HG03039 (cell line): Measurements from ENCODE around the gene EPN1.

Experiments
- ATAC-seq: cut with Tn5 transposase; IDR thresholded peaks from one replicate; pipeline ENCODE4 v1.9.1; 2021; ENCODE audit warnings: mild to moderate bottlenecking, moderate library complexity; ENCODE audit not compliant: unreplicated experiment

EPN1 gene

DNA sequence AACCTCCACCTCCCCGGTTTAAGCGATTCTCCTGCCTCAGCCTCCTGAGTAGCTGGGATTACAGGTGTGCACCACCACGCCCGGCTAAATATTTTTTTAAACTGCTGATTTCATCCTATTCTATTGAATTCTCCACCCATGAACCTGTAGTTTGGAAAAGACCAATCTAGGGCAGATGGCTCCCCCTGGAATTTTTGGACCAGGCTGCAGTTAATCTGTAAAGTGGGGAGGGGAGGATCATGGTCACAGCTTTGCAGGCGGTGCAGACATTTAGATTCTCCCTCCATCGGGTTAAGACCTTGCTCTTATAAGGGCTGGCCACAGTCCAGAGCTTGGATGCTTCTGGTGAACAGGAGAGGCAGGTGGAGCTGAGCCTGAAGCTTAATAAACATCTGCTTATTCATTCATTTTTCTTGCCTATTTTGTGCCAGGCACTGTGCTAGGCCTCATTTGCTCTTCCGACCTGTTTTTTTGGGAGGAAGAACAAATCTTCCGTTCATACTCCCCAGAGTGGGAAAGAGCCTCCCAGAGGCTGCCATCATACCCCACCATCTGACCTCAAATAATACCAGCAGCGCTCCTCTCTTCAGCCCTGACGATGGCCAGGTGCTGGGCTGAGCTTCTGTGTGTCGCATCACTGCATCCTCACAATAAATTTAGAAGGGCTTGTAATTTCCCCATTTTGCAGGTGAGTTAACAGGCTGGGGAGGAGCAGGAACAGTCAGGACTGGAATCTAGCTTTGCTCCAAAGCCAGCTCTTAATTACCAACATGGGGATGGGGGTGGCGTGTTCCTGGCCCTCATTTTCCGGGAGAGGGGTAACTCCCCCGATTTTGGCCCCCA is 27.9 kb upstream of the EPN1 start:
- no peak for ATAC-seq

DNA sequence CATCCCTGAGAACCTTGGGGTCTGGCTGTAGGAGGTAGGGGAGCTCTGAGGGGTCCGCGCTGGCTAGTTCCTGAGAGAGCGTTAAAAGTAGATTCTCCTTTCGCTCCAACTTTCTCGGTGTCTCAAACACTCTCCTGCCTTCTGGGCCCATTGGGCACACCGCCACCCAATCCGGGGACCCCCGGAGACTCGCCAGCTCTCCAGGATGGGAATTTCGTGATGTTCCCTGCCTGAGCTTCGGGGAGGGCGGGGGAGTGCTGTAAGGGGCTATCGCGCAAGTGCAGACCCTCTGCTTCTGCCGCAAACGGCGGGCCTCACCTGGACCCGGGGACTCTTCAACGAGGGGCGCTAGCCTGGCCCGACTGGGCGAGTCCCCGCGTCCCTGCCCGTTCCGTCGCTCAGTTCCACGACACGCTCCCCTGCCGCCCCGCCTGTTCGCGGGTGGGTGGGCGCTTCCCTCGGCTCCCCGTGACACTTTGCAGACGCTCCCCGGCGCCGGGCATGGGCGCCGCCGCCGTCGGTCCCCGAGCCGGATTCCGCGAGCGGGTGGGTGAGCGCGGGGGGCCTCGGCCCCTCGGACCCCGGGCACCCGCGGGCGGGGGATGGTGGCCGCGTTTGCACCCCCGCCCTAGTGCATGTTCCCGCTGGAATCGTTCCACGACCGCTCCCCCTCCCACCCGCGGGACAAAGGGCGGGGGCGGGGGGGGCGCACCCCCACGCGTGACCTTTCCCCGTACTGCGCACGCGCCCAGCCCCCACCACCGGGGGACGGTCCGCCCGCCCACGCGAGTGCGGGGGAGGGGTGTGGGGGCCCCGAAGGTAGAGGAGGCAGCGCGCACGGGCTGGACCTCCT is 27.1 kb upstream of the EPN1 start, which contains the start of gene CCDC106:
Gene CCDC106 (plus strand): TSS at position 481 of the 853 bp plus-strand sequence. CDS start 835 bp downstream, outside the sequence.
- no peak for ATAC-seq

DNA sequence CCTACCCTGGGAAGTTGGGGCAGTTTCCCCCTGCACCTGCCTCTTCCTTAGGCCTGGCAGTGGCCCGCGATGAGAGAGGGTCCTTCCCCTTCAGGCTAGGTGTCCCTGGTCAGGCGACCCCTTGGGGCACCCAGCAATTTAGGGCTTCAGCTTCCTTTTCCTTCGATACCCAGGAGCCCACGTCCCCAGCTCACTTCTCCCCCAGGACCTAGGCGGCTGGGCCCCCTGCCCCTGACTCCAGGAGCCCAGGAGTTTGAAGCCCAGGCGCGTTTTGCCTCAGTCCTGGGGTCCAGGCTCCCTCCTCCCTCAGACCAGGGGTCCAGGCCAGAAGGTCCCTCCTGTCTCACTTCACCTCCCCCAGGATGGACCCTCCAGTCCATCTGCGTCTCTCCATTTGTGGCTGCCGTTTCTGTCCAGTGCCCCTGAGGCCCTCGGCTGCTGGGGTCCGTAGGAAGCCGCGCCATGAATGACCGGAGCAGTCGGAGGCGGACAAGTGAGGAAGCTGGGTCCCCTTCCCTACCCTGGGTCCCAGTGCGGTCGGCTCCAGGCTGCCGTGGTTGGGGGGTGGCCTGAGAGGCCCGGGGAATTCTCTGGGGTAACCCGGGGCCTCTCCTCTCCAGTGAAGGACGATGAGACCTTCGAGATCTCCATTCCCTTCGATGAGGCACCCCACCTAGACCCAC is 26.3 kb upstream of the EPN1 start:
- no peak for ATAC-seq

DNA sequence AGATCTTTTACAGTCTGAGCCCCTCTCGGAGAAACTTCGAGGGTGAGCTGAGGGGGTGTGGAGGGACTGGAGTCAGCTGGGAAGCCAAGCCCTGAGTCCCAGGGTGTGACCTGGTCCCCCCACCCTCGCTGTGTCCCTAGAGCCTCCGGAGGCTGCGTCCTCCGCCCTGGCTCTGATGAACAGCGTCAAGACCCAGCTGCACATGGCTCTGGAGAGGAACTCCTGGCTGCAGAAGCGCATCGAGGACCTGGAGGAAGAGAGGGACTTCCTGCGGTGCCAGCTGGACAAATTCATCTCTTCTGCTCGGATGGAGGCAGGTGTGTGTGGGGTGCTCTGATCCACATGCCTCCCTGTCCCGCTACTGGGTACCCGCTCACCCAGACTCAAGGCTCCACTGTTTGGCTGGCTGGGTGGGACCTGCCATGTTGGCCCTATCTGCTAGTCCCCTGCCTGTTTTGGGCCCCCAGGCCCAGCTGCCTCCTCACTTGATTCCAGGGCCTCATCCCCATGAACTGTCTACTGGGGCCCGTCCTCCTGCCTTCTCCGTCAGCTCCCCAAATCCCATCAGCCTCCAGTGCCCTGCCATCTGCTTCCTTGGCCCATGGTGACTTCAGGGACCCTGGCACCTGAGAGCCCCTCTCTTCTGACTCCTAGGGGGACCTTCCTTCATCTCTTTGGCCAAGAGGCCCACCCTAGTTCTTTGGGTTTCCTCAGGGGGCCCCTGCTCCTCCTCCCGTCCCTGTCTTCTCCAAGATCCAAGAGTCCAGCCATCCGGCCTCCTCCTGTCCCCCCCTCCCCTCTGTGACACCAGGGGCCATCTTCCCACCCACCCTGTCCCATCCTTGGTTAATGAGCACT is 25.5 kb upstream of the EPN1 start:
- no peak for ATAC-seq

DNA sequence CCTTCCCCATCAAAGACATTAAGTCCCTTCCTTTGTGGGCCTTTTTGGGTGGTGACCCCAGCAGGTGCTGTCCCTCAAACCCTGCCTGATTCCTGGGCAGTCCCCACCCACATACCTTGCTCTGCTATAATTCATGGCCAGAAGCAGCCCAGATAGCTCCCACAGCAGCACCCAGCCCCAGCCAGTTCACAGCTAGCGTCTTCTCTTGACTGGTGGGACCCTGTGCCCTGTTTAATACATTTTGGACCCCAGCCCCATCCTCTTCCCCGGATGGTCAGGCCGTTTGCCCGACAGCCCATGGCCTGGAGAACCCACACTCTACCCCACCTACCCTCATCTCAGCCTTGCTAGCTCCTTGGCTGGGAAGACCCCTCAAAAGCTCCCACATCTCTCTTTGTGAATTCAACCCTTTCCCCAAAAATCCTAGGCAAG is 24.9 kb upstream of the EPN1 start:
- no peak for ATAC-seq

DNA sequence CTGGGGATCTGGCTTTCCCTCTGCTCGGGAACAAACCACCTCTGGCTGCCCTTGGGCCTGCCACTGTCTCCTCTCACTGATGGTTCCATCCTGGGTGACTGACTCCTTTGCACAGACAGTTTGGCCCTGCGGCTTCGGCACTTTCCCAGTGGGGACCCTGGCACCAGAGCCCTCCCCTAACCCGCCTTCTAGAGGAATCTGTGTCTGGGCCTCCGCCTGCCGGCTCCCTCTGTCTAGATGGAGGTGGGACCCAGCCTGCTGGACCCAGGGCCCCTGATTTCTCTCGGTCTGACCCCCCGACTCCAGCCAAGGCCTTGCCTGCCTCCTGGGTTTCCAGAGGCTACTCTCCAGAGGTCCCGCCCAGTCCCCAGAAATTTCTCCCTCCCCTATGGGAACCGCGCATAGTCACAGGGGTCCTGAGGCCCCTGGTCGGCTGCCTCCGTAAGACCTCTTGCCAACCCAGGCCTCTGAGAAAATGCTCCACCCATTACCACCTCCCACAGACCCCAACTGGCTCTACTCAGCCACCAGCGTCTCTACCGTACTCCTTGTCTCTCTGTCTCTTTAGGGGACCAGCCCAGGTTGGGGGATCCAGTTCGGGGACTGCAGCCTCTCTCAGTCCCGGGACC is 24.3 kb upstream of the EPN1 start:
- no peak for ATAC-seq

DNA sequence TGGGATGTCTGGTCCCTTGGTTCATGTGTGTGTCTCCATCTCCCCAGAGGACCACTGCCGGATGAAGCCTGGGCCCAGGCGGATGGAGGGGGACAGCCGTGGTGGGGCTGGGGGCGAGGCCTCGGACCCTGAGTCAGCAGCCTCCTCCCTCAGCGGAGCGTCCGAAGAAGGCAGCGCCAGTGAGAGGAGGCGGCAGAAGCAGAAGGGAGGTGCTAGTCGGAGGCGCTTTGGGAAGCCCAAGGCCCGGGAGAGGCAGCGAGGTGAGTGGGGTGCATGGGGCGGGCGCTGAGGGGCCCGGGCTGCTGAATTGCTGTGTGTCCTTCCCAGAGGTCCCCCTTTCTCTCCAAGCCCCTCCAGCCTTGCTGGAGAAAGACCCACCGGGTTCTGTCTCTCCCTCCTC is 23.8 kb upstream of the EPN1 start:
- ATAC-seq, result no peak

DNA sequence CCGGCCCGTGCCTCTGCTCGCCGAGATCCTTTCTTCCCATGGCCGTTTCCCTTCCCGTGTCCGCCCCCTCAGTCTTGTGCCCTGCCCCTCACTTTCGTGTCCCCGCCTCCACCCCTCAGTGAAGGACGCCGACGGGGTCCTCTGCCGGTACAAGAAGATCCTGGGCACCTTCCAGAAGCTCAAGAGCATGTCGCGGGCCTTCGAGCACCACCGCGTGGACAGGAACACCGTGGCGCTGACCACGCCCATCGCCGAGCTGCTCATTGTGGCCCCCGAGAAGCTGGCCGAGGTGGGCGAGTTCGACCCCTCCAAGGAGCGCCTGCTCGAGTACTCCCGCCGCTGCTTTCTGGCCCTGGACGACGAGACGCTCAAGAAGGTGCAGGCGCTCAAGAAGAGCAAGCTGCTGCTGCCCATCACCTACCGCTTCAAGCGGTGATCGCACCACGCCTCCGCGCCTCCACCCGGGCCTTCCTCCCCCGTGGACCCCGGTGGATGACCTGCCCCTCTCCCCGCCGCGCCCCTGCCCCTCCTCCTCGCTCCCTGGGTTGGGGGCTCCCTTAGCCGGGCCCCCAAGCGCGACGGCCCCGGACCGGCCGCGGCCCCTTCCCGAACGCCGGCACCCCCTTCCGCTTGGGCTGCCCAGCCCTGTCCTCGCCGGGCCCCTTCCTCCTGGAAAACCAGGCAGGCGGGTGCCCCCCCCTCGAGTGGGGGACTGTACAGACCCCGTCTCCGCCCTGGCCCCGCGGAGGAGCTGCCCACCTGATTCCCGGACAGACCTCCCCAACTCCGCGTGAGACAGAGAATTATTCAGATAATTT is 22.5 kb upstream of the EPN1 start:
- no peak for ATAC-seq

DNA sequence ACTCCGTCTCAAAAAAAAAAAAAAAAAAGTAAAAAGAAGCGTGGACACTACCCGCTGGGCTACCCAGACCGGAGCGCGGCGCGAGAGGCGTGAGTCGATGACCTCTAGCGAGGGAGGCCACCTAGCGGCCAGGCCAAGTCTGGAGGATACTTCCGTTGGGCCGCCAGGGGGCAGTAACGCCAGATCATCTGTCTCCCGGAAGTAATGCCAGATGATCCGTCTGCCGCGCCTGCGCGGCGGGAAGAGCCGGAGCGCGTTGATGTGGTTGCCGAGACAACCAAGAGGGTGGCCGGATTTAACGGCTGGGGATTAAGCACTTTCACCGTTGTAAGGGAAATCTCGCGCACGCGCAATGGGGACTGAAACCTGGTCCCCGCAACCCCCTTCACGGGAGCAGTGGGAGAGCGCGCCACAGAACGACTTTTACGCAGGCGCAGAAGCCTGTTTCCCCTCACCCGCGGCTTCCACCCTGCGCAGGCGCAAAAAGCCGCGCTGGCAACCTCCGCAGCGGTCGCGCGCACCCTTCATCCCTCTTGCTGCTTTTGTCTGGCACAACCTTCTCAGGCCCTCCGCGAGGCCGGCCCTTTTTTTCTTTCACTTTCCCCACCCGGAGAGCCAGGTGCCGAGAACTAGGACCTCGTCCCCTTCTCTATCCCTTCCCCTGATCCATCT is 21.2 kb upstream of the EPN1 start:
- ATAC-seq, result peak; percentile 36

DNA sequence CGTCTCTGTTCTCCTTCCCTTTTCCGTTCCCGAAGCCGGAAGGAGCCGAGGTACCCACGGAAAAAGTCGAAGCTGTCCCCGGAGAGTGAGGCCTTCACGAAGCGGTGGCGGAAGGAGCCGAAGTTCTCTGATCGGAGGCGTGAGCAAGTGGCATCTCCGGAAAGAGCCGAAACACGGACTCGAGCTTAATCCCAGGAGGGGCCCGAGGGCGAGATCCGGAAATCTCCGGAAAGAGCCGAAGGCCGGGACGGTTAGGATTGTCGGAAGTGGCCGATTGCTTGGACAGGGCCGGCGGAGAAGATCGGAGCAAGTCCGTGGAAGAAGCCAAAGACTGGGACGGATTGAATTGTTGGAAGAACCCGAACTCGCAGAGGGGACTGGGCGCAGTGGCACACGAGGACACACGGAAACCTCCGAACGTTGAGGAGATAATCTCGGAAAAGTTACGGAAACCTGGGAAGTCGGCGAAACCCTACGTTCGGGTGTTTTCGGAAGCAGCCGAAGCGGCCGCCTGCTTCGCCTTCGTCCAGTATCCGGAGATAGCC is 20.6 kb upstream of the EPN1 start:
- ATAC-seq, result peak; percentile 44

DNA sequence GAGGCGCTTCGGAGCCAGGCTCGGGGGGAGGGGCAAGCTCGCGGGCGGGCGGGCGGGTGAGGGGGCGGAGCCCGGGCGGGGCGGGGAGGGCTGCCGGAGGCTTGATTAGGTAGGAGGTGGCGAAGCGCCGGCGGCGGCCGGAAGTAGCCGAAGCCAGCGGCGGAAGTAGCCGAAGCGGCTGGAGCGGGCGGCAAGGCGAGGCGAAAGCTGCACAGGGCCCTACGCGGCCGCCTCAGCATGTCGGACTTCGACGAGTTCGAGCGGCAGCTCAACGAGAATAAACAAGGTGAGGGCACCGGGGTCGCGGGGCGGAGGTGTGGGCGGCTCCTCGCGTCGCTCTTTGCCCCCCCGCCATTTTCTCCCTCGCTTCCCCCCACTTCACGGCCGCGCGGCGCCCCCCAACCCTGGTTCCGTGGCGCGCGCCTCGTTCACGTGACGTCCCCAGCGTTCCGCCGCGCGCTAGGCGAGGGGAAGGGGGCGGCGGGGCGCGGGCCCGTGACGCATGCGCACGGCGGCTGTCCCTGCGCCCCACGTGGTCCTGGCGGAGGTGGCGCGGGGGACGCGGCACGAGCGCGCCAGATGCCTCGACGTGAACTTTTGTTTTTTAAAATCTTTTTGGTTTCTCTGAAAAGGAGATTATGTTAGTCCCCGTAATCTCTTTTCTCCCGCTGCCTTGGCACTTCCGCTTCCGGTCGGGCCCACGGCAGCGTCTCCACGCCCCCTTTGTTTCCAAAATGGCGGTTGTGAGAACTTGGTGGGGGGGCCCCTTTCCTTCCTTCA is 20.0 kb upstream of the EPN1 start, which contains the start of gene U2AF2:
Gene U2AF2 (plus strand): TSS at position 168 of the 780 bp plus-strand sequence. CDS start 70 bp downstream, at position 238.
- peak; percentile 27 for ATAC-seq

DNA sequence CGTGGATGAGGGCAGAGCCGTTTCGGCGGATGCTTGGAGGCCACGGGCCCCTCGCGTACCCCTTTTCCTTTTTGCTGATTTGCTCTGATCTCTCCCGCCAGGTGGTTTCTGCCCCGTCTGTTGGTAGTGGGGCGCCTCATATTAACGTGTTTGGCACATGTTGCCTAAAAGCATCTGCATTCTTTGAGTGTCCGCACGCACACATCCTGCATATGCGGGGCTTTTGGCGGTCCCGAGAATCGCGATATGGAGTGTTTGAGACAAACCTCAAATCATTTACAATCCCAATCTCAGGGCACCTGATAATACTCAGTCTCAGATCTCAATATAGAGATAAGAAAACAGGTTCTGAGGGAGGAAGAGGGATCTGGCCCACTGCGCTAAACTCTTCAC is 19.4 kb upstream of the EPN1 start:
- ATAC-seq, result no peak

DNA sequence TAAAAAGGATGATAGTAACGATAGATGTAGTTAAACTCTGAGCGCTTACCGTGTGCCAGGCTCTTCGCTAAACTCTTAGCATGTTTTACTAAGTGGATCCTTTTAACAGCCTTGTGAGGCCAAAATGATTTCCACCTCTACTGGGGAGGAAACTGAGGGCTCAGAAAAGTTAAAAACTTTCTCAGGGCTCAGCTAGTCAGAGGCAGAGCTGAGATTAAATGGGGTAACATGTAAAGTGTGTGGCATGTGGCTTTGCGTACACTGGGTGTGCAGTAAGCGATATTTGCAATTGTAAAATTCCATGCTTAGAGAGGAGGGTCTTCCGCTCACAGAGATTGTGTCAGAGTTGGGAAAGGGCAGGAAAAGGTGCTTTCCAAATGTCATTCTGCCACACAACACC is 18.5 kb upstream of the EPN1 start:
- ATAC-seq, result no peak

DNA sequence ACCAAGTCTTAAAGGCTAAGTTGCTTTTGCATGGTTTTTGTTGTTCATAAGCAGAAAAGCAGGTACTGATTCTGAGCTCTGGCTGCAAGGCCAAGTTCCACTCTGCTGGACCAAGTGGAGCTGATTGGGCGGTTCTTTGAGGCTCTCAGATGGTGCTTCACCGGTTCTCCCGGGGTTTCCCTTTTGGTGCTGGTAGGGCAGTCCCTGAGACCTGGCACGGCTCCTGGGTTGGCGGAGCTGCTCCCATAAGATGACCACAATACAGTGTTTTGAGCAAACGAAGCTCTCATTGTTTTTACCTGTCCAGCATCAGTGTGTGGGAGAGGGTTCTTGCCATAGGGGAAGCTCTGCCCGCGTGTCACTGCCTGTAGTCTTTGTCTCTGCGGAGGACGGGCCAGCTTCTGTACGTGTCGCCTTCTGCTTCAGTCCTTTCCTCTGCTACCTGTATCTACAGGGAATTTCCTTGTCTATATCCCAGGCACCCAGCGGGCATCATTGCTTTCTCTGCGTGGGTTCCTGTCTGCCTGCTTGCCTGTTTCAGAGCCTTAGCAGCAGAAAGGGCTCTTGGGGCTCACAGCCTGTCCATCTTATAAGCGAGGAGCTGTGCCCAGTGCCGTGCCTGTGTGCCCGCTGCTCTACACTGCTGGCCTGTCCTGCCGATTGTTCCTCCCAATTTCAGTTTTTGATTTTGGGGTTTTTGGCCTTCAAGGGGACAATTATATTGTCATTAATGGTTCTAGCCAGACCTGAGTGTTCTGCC is 17.9 kb upstream of the EPN1 start:
- ATAC-seq, result no peak

DNA sequence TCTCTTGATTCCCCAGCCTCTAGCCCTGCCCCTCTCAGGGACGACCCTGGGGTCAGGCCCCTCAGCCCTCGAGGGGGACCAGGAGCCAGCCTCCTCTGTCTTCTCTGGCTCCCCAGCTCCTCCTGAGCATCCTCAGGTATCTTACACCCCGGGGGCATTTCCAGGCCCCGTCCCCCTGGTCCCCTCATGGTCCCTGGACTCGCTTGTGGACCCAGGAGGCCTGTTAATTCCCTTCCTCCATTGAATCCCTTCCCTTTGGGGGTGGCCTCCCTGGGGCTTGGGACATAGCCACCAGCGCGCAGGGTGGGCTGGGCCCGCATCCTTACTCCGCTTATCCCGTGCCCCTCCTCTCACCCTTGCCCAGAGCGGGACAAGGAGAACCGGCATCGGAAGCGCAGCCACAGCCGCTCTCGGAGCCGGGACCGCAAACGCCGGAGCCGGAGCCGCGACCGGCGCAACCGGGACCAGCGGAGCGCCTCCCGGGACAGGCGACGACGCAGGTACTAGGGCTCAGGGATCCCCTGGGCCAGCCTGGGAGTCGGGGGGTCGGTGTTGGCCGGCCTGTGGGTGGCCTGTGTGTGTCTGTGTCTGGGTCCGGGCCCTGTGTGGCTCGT is 16.1 kb upstream of the EPN1 start:
- ATAC-seq, result no peak

DNA sequence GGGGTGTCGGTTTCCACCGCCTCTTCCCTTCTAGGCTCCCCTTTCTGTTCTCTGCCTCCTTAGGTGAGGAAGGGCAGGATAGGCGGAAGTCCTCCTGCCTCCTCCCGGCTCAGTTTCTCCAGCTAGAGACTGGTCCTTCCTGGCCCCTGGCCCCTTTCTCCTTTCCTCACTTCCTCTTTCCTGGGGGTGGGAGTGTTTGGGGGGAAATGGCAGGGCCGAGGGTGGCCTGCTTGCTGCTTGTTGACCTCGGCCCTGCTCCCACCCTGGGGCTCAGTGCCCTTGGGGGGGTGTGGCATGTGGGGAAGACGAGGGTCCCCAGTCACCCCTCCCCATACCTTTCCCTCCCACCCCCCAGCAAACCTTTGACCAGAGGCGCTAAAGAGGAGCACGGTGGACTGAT is 15.2 kb upstream of the EPN1 start:
- ATAC-seq, result no peak
